ENCODE data around the gene PTPRT.

Gene PTPRT

GRCh38 chr20:42352096-42352495, 837.6 kb downstream of the PTPRT start:
- Histone ChIP-seq H3K27ac (ENCODE audit: low read depth in 2 of 2, low read length in 2 of 2) (no peak overlapping the region), H3K9me3 (ENCODE audit: control insufficient read depth in 2 of 2, low read length in 2 of 2) (no peaks in the 10 kb centered on the region), H3K4me1 (ENCODE audit: control insufficient read depth in 2 of 2, insufficient read depth in 2 of 2, low read length in 2 of 2) (no peaks in the 10 kb centered on the region), H3K4me3 (ENCODE audit: low read length in 2 of 2) (no peak overlapping the region), H3K9ac (ENCODE audit: low read depth in 1 of 2, low read length in 2 of 2) (no peak overlapping the region), H3K36me3 (ENCODE audit: control insufficient read depth in 2 of 2, insufficient read depth in 2 of 2, low read length in 2 of 2) (no peaks in the 10 kb centered on the region), H3K27me3 (ENCODE audit: control insufficient read depth in 2 of 2, insufficient read depth in 2 of 2, low read length in 2 of 2) (no peaks in the 10 kb centered on the region)

GRCh38 chr20:42350521-42350920, 839.2 kb downstream of the PTPRT start:
- Histone ChIP-seq H3K9ac (ENCODE audit: low read depth in 1 of 2, low read length in 2 of 2) (no peak overlapping the region), H3K36me3 (ENCODE audit: control insufficient read depth in 2 of 2, insufficient read depth in 2 of 2, low read length in 2 of 2) (no peaks in the 10 kb centered on the region), H3K4me3 (ENCODE audit: low read length in 2 of 2) (no peak overlapping the region), H3K27ac (ENCODE audit: low read depth in 2 of 2, low read length in 2 of 2) (no peak overlapping the region), H3K9me3 (ENCODE audit: control insufficient read depth in 2 of 2, low read length in 2 of 2) (no peaks in the 10 kb centered on the region), H3K27me3 (ENCODE audit: control insufficient read depth in 2 of 2, insufficient read depth in 2 of 2, low read length in 2 of 2) (no peaks in the 10 kb centered on the region), H3K4me1 (ENCODE audit: control insufficient read depth in 2 of 2, insufficient read depth in 2 of 2, low read length in 2 of 2) (no peaks in the 10 kb centered on the region)

- no peaks in the 10 kb centered on the region for H3K9me3 ChIP-seq (ENCODE audit: control insufficient read depth in 2 of 2, low read length in 2 of 2)
- H3K27me3 ChIP-seq (ENCODE audit: control insufficient read depth in 2 of 2, insufficient read depth in 2 of 2, low read length in 2 of 2) = no peaks in the 10 kb centered on the region
- H3K4me3 ChIP-seq (ENCODE audit: low read length in 2 of 2) = no peak overlapping the region
- H3K36me3 ChIP-seq (ENCODE audit: control insufficient read depth in 2 of 2, insufficient read depth in 2 of 2, low read length in 2 of 2) = no peaks in the 10 kb centered on the region
- no peak overlapping the region for H3K9ac ChIP-seq (ENCODE audit: low read depth in 1 of 2, low read length in 2 of 2)
- no peaks in the 10 kb centered on the region for H3K4me1 ChIP-seq (ENCODE audit: control insufficient read depth in 2 of 2, insufficient read depth in 2 of 2, low read length in 2 of 2)
- H3K27ac ChIP-seq (ENCODE audit: low read depth in 2 of 2, low read length in 2 of 2) = no peak overlapping the region
Measured at GRCh38 chr20:42346189-42347170, 843.2 kb downstream of the PTPRT start.

- Histone ChIP-seq H3K9me3 (ENCODE audit: control insufficient read depth in 2 of 2, low read length in 2 of 2) (no peaks in the 10 kb centered on the region), H3K27me3 (ENCODE audit: control insufficient read depth in 2 of 2, insufficient read depth in 2 of 2, low read length in 2 of 2) (no peaks in the 10 kb centered on the region), H3K9ac (ENCODE audit: low read depth in 1 of 2, low read length in 2 of 2) (no peak overlapping the region), H3K36me3 (ENCODE audit: control insufficient read depth in 2 of 2, insufficient read depth in 2 of 2, low read length in 2 of 2) (no peaks in the 10 kb centered on the region), H3K27ac (ENCODE audit: low read depth in 2 of 2, low read length in 2 of 2) (no peak overlapping the region), H3K4me1 (ENCODE audit: control insufficient read depth in 2 of 2, insufficient read depth in 2 of 2, low read length in 2 of 2) (no peaks in the 10 kb centered on the region), H3K4me3 (ENCODE audit: low read length in 2 of 2) (no peak overlapping the region)
Measured at GRCh38 chr20:42341654-42342053, 848.1 kb downstream of the PTPRT start.

GRCh38 chr20:42340368-42340767, 849.3 kb downstream of the PTPRT start:
- H3K9ac ChIP-seq (ENCODE audit: low read depth in 1 of 2, low read length in 2 of 2) = no peak overlapping the region
- H3K4me1 ChIP-seq (ENCODE audit: control insufficient read depth in 2 of 2, insufficient read depth in 2 of 2, low read length in 2 of 2) = no peaks in the 10 kb centered on the region
- H3K9me3 ChIP-seq (ENCODE audit: control insufficient read depth in 2 of 2, low read length in 2 of 2) = no peaks in the 10 kb centered on the region
- no peaks in the 10 kb centered on the region for H3K27me3 ChIP-seq (ENCODE audit: control insufficient read depth in 2 of 2, insufficient read depth in 2 of 2, low read length in 2 of 2)
- H3K27ac ChIP-seq (ENCODE audit: low read depth in 2 of 2, low read length in 2 of 2) = no peak overlapping the region
- H3K4me3 ChIP-seq (ENCODE audit: low read length in 2 of 2) = no peak overlapping the region
- no peaks in the 10 kb centered on the region for H3K36me3 ChIP-seq (ENCODE audit: control insufficient read depth in 2 of 2, insufficient read depth in 2 of 2, low read length in 2 of 2)

GRCh38 chr20:42338294-42339201, 851.2 kb downstream of the PTPRT start:
- no peaks in the 10 kb centered on the region for H3K36me3 ChIP-seq (ENCODE audit: control insufficient read depth in 2 of 2, insufficient read depth in 2 of 2, low read length in 2 of 2)
- H3K4me1 ChIP-seq (ENCODE audit: control insufficient read depth in 2 of 2, insufficient read depth in 2 of 2, low read length in 2 of 2) = no peaks in the 10 kb centered on the region
- H3K4me3 ChIP-seq (ENCODE audit: low read length in 2 of 2) = no peak overlapping the region
- H3K27me3 ChIP-seq (ENCODE audit: control insufficient read depth in 2 of 2, insufficient read depth in 2 of 2, low read length in 2 of 2) = no peaks in the 10 kb centered on the region
- H3K9ac ChIP-seq (ENCODE audit: low read depth in 1 of 2, low read length in 2 of 2) = no peak overlapping the region
- no peak overlapping the region for H3K27ac ChIP-seq (ENCODE audit: low read depth in 2 of 2, low read length in 2 of 2)
- no peaks in the 10 kb centered on the region for H3K9me3 ChIP-seq (ENCODE audit: control insufficient read depth in 2 of 2, low read length in 2 of 2)

GRCh38 chr20:42336576-42336975, 853.1 kb downstream of the PTPRT start:
- no peak overlapping the region for H3K9ac ChIP-seq (ENCODE audit: low read depth in 1 of 2, low read length in 2 of 2)
- no peak overlapping the region for H3K27ac ChIP-seq (ENCODE audit: low read depth in 2 of 2, low read length in 2 of 2)
- no peaks in the 10 kb centered on the region for H3K27me3 ChIP-seq (ENCODE audit: control insufficient read depth in 2 of 2, insufficient read depth in 2 of 2, low read length in 2 of 2)
- H3K4me1 ChIP-seq (ENCODE audit: control insufficient read depth in 2 of 2, insufficient read depth in 2 of 2, low read length in 2 of 2) = no peaks in the 10 kb centered on the region
- no peaks in the 10 kb centered on the region for H3K9me3 ChIP-seq (ENCODE audit: control insufficient read depth in 2 of 2, low read length in 2 of 2)
- H3K36me3 ChIP-seq (ENCODE audit: control insufficient read depth in 2 of 2, insufficient read depth in 2 of 2, low read length in 2 of 2) = no peaks in the 10 kb centered on the region
- no peak overlapping the region for H3K4me3 ChIP-seq (ENCODE audit: low read length in 2 of 2)

GRCh38 chr20:42319252-42320013, 870.3 kb downstream of the PTPRT start:
- H3K9me3 ChIP-seq (ENCODE audit: control insufficient read depth in 2 of 2, low read length in 2 of 2) = no peaks in the 10 kb centered on the region
- H3K4me1 ChIP-seq (ENCODE audit: control insufficient read depth in 2 of 2, insufficient read depth in 2 of 2, low read length in 2 of 2) = no peaks in the 10 kb centered on the region
- H3K27me3 ChIP-seq (ENCODE audit: control insufficient read depth in 2 of 2, insufficient read depth in 2 of 2, low read length in 2 of 2) = no peaks in the 10 kb centered on the region
- no peak overlapping the region for H3K4me3 ChIP-seq (ENCODE audit: low read length in 2 of 2)
- H3K27ac ChIP-seq (ENCODE audit: low read depth in 2 of 2, low read length in 2 of 2) = no peak overlapping the region
- no peaks in the 10 kb centered on the region for H3K36me3 ChIP-seq (ENCODE audit: control insufficient read depth in 2 of 2, insufficient read depth in 2 of 2, low read length in 2 of 2)
- no peak overlapping the region for H3K9ac ChIP-seq (ENCODE audit: low read depth in 1 of 2, low read length in 2 of 2)

- Histone ChIP-seq H3K27me3 (ENCODE audit: control insufficient read depth in 2 of 2, insufficient read depth in 2 of 2, low read length in 2 of 2) (no peaks in the 10 kb centered on the region), H3K36me3 (ENCODE audit: control insufficient read depth in 2 of 2, insufficient read depth in 2 of 2, low read length in 2 of 2) (no peaks in the 10 kb centered on the region), H3K9ac (ENCODE audit: low read depth in 1 of 2, low read length in 2 of 2) (no peak overlapping the region), H3K9me3 (ENCODE audit: control insufficient read depth in 2 of 2, low read length in 2 of 2) (no peaks in the 10 kb centered on the region), H3K4me3 (ENCODE audit: low read length in 2 of 2) (no peak overlapping the region), H3K27ac (ENCODE audit: low read depth in 2 of 2, low read length in 2 of 2) (no peak overlapping the region), H3K4me1 (ENCODE audit: control insufficient read depth in 2 of 2, insufficient read depth in 2 of 2, low read length in 2 of 2) (no peaks in the 10 kb centered on the region)
Measured at GRCh38 chr20:42313704-42314103, 876.0 kb downstream of the PTPRT start.
